ENCODE data around the gene POLR1A. TPM values are rescaled to one million over a fixed set of nuclear protein-coding genes. Genes with fewer than 3 reads are reported as not detected.

The POLR1A gene
- total and polyA plus RNA-seq, 2 donors (not counting 3 experiments of a cell fraction or from before 2014, with no cell fraction given): 7.6 to 40.7 TPM

GRCh38 chr2:86000938-86001312 is 104.8 kb downstream of the POLR1A start:
- dilution Hi-C loops (cut with MboI; ENCODE audit: extremely low pct_ligation_motif_present, low sequenced_read_pairs) (no loop called here), intact Hi-C loops (cut with micrococcal nuclease) (no loop called here)
- Histone ChIP-seq H3K27me3 (ENCODE audit: control insufficient read depth in 2 of 2, insufficient read depth in 2 of 2, low read length in 2 of 2) (no peaks in the 10 kb centered on the region), H3K9ac (replicated peaks; ENCODE audit: extremely low read depth, insufficient read depth, low read length) (no peak overlapping the region), H3K79me2 (ENCODE audit: control insufficient read depth, insufficient read depth, low read length) (no peaks in the 10 kb centered on the region), H3K4me1 (ENCODE audit: control insufficient read depth, extremely low read depth, insufficient read depth, low read length) (peaks cover 14% of the 10 kb centered on the region), H3K27ac (ENCODE audit: insufficient read depth, low read depth, low read length) (no peak overlapping the region), H3K4me2 (ENCODE audit: insufficient read depth, low read length) (no peak overlapping the region), H3K36me3 (ENCODE audit: control insufficient read depth in 2 of 2, extremely low read depth in 1 of 2, insufficient read depth in 2 of 2, low read length in 2 of 2) (no peaks in the 10 kb centered on the region), H3K9me3 (replicated peaks; ENCODE audit: control insufficient read depth, insufficient read depth, low read length) (no peaks in the 10 kb centered on the region), H3K4me3 (replicated peaks in 1 of 3; ENCODE audit: insufficient read depth in 1 of 3, low read depth in 1 of 3, low read length in 3 of 3) (no peak overlapping the region), H4K20me1 (replicated peaks; ENCODE audit: control insufficient read depth, extremely low read depth, insufficient read depth, low read length) (no peaks in the 10 kb centered on the region), H3K9me1 (replicated peaks; ENCODE audit: control insufficient read depth, extremely low read depth, insufficient read depth, low read length) (no peaks in the 10 kb centered on the region), H2AFZ (ENCODE audit: low read depth, low read length) (no peak overlapping the region)
- BruUV-seq (replicated peaks): no TSS peak
- DNase-seq (ENCODE audit: low read depth, low spot score) (no peak), FAIRE-seq (no peak)
- ChIA-PET POLR2A (no interaction called here), CTCF (no interaction called here)
- no peak for TF ChIP-seq GATA2 (IDR thresholded peaks at IDR 0.05; ENCODE audit: insufficient read depth, insufficient read length, low read depth, low read length)
- TF ChIP-seq POLR2AphosphoS5 (IDR thresholded peaks at IDR 0.05; ENCODE audit: insufficient read depth, low read depth, low read length): no peak
- TF ChIP-seq CTCF (IDR thresholded peaks at IDR 0.05; ENCODE audit: extremely low read depth in 1 of 2, insufficient read depth in 1 of 2, low read depth in 1 of 2, low read length in 2 of 2): no peak
- TF ChIP-seq JUN (IDR thresholded peaks at IDR 0.05; ENCODE audit: borderline replicate concordance, insufficient read depth, insufficient read length, low read depth): no peak
- TF ChIP-seq POLR2A (IDR thresholded peaks at IDR 0.05; ENCODE audit: low read depth, low read length): no peak
- TF ChIP-seq MAX (IDR thresholded peaks at IDR 0.05; ENCODE audit: insufficient read depth, insufficient read length): no peak
- no peak for TF ChIP-seq FOS (IDR thresholded peaks at IDR 0.05; ENCODE audit: borderline replicate concordance, insufficient read depth, low read length)
- no peak for TF ChIP-seq MYC (IDR thresholded peaks at IDR 0.05; ENCODE audit: low read depth, low read length)
- no peak for TF ChIP-seq EZH2 (IDR thresholded peaks at IDR 0.05; ENCODE audit: borderline replicate concordance, low read depth, low read length, severe bottlenecking)

Measured in endothelial cell of umbilical vein (primary cell).